ENCODE results near the gene SGCD. TPM values are rescaled to one million over a fixed set of nuclear protein-coding genes. Genes with fewer than 3 reads are reported as not detected.

Gene SGCD
- total and polyA plus RNA-seq, 4 donors, result 7.8 to 32.5 (median 24.9) TPM

DNA sequence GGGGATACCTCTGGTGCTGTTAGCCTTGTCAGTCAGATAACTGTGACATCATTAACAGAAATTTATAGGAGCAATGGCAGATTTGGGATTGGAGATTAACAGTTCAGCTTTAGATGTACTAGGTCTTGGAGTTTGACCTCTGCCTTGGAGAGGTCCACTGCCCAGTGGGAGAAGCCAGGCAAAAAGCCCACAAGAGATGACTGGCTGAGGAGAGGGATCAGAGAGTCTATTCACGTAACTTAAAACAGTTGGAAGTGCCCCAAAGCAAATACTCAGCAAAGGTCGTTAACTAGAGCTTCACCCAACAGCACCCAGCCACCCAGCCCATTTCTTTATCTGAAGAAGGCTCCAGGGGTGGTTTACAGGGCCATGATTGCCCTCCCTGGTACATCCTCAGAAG lies 290.5 kb downstream of the SGCD start:
- DNase-seq (ENCODE audit: low read depth in 4 of 6, low spot score in 6 of 6), result no peak
- no peaks in the 10 kb centered on the region for H3K4me1 ChIP-seq (ENCODE audit: control insufficient read depth, insufficient read depth, low read length)
- no peak overlapping the region for H3K27ac ChIP-seq (ENCODE audit: low read depth, low read length)
- no peaks in the 10 kb centered on the region for H3K36me3 ChIP-seq (ENCODE audit: control insufficient read depth, insufficient read depth, low read length)
- peaks cover under 1% of the 10 kb centered on the region for H3K9me3 ChIP-seq (ENCODE audit: control insufficient read depth, insufficient read depth, low read length)
- no peak overlapping the region for H3K4me3 ChIP-seq (ENCODE audit: low read depth, low read length)
- H3K27me3 ChIP-seq (ENCODE audit: control insufficient read depth, insufficient read depth, low read length), result no peaks in the 10 kb centered on the region
- 83% methylated on average over 2 of the region's 2 CpGs for WGBS (ENCODE audit: insufficient coverage)

DNA sequence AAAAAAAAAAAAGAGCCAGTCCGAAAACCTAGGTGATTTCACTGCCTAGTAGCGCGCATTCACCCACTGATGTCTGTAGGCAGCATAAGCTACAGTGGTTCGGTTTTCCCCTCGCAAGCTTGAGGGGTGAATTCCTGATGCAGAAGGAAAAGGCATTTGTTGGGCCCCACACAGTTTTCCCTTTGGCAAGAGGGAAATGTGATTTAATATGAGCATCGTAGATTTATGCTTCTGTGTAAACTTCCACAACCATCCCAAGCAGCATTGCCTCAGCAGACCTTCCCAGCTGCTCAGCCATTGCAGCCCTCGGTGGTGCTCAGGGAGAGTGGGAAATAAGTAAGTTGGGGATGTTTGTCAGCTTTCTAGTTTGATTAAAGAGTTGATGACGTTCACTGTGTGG lies 291.6 kb downstream of the SGCD start:
- WGBS (ENCODE audit: insufficient coverage), result 93% methylated on average over 5 of the region's 8 CpGs
- DNase-seq (ENCODE audit: low read depth in 4 of 6, low spot score in 6 of 6), result no peak

DNA sequence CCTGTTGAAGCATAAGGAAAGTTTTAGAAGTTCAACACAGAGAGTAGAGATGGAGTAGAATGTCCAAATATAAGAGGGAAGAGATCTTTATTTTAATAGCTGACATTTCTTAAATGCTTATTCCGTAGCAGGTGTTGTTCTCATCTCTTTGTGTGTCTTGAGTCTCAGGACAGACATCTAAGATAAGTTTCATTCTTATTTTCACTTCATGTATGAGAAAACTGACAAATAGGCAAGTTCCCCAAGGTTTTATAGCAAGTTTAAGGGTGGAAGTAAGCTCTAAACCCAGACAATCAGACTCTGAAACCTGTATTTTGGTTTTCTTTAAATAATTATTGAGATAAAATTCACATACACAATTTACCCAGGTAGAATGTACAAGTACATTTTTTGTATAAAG lies 294.8 kb downstream of the SGCD start:
- Histone ChIP-seq H3K4me3 (ENCODE audit: low read depth, low read length) (no peak overlapping the region), H3K27me3 (ENCODE audit: control insufficient read depth, insufficient read depth, low read length) (no peaks in the 10 kb centered on the region), H3K27ac (ENCODE audit: low read depth, low read length) (no peak overlapping the region), H3K4me1 (ENCODE audit: control insufficient read depth, insufficient read depth, low read length) (no peaks in the 10 kb centered on the region), H3K9me3 (ENCODE audit: control insufficient read depth, insufficient read depth, low read length) (no peaks in the 10 kb centered on the region), H3K36me3 (ENCODE audit: control insufficient read depth, insufficient read depth, low read length) (no peaks in the 10 kb centered on the region)
- no CpG with 5 or more reads among the region's 1 CpG for WGBS (ENCODE audit: insufficient coverage)
- DNase-seq (ENCODE audit: low read depth in 4 of 6, low spot score in 6 of 6), result no peak

More for the DNA sequence above, 291.6 kb downstream of the SGCD start:
- H3K36me3 ChIP-seq (ENCODE audit: control insufficient read depth, insufficient read depth, low read length), result no peaks in the 10 kb centered on the region
- no peak overlapping the region for H3K4me3 ChIP-seq (ENCODE audit: low read depth, low read length)
- no peaks in the 10 kb centered on the region for H3K4me1 ChIP-seq (ENCODE audit: control insufficient read depth, insufficient read depth, low read length)
- H3K27me3 ChIP-seq (ENCODE audit: control insufficient read depth, insufficient read depth, low read length), result no peaks in the 10 kb centered on the region
- H3K9me3 ChIP-seq (ENCODE audit: control insufficient read depth, insufficient read depth, low read length), result no peaks in the 10 kb centered on the region
- no peak overlapping the region for H3K27ac ChIP-seq (ENCODE audit: low read depth, low read length)

DNA sequence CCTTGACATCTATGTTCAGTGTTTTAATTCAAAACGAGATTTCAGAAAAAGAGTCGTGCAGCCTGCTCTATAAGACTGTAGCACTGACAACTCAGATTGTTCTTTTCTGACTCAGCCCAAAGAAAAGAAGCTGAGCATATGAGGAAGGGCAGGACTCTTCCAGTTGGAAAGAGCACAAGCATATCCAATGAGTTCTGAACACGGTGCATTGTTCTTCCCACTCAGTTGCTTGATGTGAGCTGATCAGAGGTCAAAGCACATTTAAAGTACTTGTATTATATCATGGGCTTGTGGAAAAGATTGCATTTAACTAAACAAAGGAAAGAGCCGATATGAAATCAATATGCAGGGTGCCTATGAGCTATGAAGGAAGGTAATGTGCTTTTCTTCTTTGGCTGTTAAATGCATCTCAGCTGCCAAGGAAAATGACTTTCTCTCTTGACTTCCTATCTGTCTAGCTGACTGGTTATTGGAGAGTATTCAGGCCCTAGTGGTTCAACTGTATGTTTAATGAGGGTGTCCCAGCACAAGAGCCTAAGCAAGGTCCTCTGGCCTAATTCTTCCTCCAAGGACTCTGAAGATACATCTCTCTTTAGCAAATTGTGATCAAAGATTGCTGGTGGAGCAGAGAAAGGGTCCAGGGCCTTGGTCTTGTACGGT lies 296.5 kb downstream of the SGCD start:
- Histone ChIP-seq H3K4me1 (ENCODE audit: control insufficient read depth, insufficient read depth, low read length) (no peaks in the 10 kb centered on the region), H3K36me3 (ENCODE audit: control insufficient read depth, insufficient read depth, low read length) (no peaks in the 10 kb centered on the region), H3K9me3 (ENCODE audit: control insufficient read depth, insufficient read depth, low read length) (no peaks in the 10 kb centered on the region), H3K27ac (ENCODE audit: low read depth, low read length) (no peak overlapping the region), H3K4me3 (ENCODE audit: low read depth, low read length) (no peak overlapping the region), H3K27me3 (ENCODE audit: control insufficient read depth, insufficient read depth, low read length) (no peaks in the 10 kb centered on the region)
- peak in 2 of 6 donors; percentile 8 to 41 for DNase-seq (ENCODE audit: low read depth in 4 of 6, low spot score in 6 of 6)
- 74% methylated on average over 5 of the region's 5 CpGs for WGBS (ENCODE audit: insufficient coverage)

DNA sequence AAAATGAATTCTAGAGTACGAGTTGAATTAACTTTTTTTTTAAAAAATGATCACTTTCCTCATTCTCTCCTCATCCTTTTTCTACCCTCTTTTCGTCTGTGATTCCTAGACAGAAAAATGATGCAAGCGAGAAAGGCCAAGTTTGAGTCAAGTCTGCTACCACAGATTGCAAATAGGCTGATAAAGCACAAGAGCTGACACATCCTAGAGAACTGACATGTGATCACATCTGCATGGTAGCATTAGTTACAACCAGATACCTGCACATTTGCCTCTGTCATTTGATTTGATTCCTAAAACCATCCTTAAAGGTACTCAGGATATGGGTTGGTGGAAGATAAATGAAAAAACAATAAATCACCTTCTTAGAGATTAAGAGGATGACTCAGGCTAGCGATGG lies 297.7 kb downstream of the SGCD start:
- WGBS (ENCODE audit: insufficient coverage), result 92% methylated on average over 2 of the region's 4 CpGs
- Histone ChIP-seq H3K27ac (ENCODE audit: low read depth, low read length) (no peak overlapping the region), H3K27me3 (ENCODE audit: control insufficient read depth, insufficient read depth, low read length) (no peaks in the 10 kb centered on the region), H3K36me3 (ENCODE audit: control insufficient read depth, insufficient read depth, low read length) (no peaks in the 10 kb centered on the region), H3K4me3 (ENCODE audit: low read depth, low read length) (no peak overlapping the region), H3K4me1 (ENCODE audit: control insufficient read depth, insufficient read depth, low read length) (no peaks in the 10 kb centered on the region), H3K9me3 (ENCODE audit: control insufficient read depth, insufficient read depth, low read length) (no peaks in the 10 kb centered on the region)
- DNase-seq (ENCODE audit: low read depth in 4 of 6, low spot score in 6 of 6), result no peak

DNA sequence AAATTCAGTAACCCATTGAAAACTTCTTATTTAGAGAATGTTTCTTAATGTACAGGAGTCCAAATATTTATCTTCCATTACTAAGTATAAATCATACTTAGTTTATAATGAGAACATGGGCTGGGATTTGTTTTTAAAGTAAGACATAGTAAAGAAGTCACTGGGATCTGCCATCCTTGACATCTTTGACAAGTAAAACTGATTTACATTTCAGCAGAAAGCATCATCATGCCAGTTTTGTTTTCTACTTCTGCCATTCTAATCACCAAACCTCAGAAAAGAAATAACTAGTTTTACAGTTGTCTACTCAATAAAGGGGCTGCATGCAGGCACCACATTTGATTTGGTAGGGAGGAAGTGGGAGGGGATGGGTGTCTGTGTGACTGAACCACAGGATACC lies 301.5 kb downstream of the SGCD start:
- Histone ChIP-seq H3K9me3 (ENCODE audit: control insufficient read depth, insufficient read depth, low read length) (no peaks in the 10 kb centered on the region), H3K4me1 (ENCODE audit: control insufficient read depth, insufficient read depth, low read length) (no peaks in the 10 kb centered on the region), H3K27ac (ENCODE audit: low read depth, low read length) (no peak overlapping the region), H3K4me3 (ENCODE audit: low read depth, low read length) (no peak overlapping the region), H3K36me3 (ENCODE audit: control insufficient read depth, insufficient read depth, low read length) (no peaks in the 10 kb centered on the region), H3K27me3 (ENCODE audit: control insufficient read depth, insufficient read depth, low read length) (no peaks in the 10 kb centered on the region)
- no peak for DNase-seq (ENCODE audit: low read depth in 4 of 6, low spot score in 6 of 6)

DNA sequence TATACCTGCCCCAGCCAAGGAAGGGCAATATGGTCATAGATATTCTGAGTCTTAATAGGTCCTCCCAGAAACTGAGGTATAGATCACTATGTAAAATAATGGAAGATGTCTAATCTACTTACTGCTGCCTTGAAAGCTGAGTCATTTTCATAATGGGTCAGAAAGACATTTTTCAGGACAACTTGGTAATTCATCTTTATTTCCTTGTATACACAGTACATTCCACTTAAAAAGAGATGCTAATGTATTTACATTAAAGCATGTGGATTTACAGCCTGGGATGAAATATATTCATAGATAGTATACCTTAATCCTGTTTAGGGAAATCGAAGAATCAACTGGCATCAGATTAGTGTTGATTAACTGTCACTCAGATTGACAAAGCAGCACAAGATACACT lies 304.0 kb downstream of the SGCD start:
- Histone ChIP-seq H3K27ac (ENCODE audit: low read depth, low read length) (no peak overlapping the region), H3K4me3 (ENCODE audit: low read depth, low read length) (no peak overlapping the region), H3K27me3 (ENCODE audit: control insufficient read depth, insufficient read depth, low read length) (no peaks in the 10 kb centered on the region), H3K4me1 (ENCODE audit: control insufficient read depth, insufficient read depth, low read length) (no peaks in the 10 kb centered on the region), H3K9me3 (ENCODE audit: control insufficient read depth, insufficient read depth, low read length) (no peaks in the 10 kb centered on the region), H3K36me3 (ENCODE audit: control insufficient read depth, insufficient read depth, low read length) (no peaks in the 10 kb centered on the region)
- no peak for DNase-seq (ENCODE audit: low read depth in 4 of 6, low spot score in 6 of 6)
- WGBS (ENCODE audit: insufficient coverage), result no CpG with 5 or more reads among the region's 1 CpG

DNA sequence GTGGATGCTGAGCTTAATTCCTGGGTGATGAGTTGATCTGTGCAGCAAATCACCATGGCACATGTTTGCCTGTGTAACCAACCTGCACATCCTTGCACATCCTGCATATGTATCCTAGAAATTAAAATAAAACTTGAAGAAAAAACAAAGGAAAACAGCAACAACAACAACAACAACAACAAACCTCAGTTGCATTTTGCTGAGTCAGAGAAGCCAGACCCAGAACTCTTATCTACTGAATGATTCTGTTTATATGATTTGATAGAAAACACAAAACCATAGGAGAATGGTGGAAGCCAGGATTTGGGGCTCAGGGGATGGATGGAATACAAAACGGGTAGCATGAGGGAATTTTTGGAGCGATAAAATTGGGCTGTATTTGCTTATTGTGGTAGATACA lies 307.3 kb downstream of the SGCD start:
- no peak for DNase-seq (ENCODE audit: low read depth in 4 of 6, low spot score in 6 of 6)
- Histone ChIP-seq H3K9me3 (ENCODE audit: control insufficient read depth, insufficient read depth, low read length) (no peaks in the 10 kb centered on the region), H3K4me1 (ENCODE audit: control insufficient read depth, insufficient read depth, low read length) (no peaks in the 10 kb centered on the region), H3K4me3 (ENCODE audit: low read depth, low read length) (no peak overlapping the region), H3K36me3 (ENCODE audit: control insufficient read depth, insufficient read depth, low read length) (no peaks in the 10 kb centered on the region), H3K27me3 (ENCODE audit: control insufficient read depth, insufficient read depth, low read length) (no peaks in the 10 kb centered on the region), H3K27ac (ENCODE audit: low read depth, low read length) (no peak overlapping the region)
- no CpG with 5 or more reads among the region's 2 CpGs for WGBS (ENCODE audit: insufficient coverage)

DNA sequence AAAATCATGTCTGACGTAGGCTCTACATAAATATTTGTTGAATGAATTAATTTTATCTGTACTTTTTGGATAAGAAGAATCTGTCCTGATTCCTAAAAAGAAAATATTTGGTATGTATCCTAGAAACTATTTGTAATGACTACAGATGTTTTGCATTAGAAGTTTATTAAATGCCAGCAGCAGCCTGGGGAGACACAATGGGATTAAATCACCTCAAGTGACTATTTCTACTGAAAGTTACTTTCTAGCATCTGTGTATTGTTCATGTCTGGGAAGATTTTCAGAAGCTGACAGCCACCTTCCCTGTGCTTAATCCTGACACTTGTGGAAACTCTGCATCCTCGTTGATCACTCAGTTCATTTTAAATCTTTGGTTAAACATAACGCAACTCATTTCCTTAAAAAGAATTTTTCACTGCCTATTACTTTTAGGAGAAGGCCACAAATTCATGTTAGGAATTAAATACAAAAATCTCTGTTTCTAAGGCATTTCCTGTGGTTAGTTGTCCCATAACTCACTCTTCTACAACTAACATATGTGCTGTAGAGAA lies 313.8 kb downstream of the SGCD start:
- no peak overlapping the region for H3K27ac ChIP-seq (ENCODE audit: low read depth, low read length)
- DNase-seq (ENCODE audit: low read depth in 4 of 6, low spot score in 6 of 6), result no peak
- H3K4me1 ChIP-seq (ENCODE audit: control insufficient read depth, insufficient read depth, low read length), result no peaks in the 10 kb centered on the region
- H3K4me3 ChIP-seq (ENCODE audit: low read depth, low read length), result no peak overlapping the region
- no peaks in the 10 kb centered on the region for H3K27me3 ChIP-seq (ENCODE audit: control insufficient read depth, insufficient read depth, low read length)
- no CpG with 5 or more reads among the region's 3 CpGs for WGBS (ENCODE audit: insufficient coverage)
- no peaks in the 10 kb centered on the region for H3K9me3 ChIP-seq (ENCODE audit: control insufficient read depth, insufficient read depth, low read length)
- no peaks in the 10 kb centered on the region for H3K36me3 ChIP-seq (ENCODE audit: control insufficient read depth, insufficient read depth, low read length)

DNA sequence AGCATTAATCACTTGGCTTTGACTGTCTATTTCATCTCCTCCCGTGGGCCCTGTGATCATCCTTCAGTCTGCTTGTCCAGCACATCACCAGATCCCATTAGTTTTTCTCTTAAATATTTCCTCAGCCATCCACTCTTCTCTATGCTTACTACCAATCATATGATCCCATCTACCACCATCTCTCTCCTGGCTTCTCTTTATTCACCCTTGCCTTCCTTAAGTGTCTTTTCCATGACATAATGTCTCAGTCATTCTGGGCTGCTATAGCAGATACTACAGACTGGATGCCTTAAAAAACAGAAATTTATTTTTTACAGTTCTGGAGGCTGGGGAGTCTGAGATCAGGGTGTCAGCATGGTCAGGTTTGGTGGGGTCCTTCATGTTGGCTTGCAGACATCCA lies 314.7 kb downstream of the SGCD start:
- Histone ChIP-seq H3K9me3 (ENCODE audit: control insufficient read depth, insufficient read depth, low read length) (no peaks in the 10 kb centered on the region), H3K36me3 (ENCODE audit: control insufficient read depth, insufficient read depth, low read length) (no peaks in the 10 kb centered on the region), H3K27me3 (ENCODE audit: control insufficient read depth, insufficient read depth, low read length) (no peaks in the 10 kb centered on the region), H3K4me3 (ENCODE audit: low read depth, low read length) (no peak overlapping the region), H3K27ac (ENCODE audit: low read depth, low read length) (no peak overlapping the region), H3K4me1 (ENCODE audit: control insufficient read depth, insufficient read depth, low read length) (no peaks in the 10 kb centered on the region)
- no peak for DNase-seq (ENCODE audit: low read depth in 4 of 6, low spot score in 6 of 6)
- WGBS (ENCODE audit: insufficient coverage), result 82% methylated on average over 1 of the region's 1 CpG
